GM19035 (cell line): Measurements from ENCODE around the gene FGR.
"Not testable (repeated sequence)": the region's sequence is repeated elsewhere in the genome, so short reads cannot be mapped to it uniquely, and the experiment has no call there.

Experiments
- ATAC-seq: cut with Tn5 transposase; IDR thresholded peaks from one replicate; pipeline ENCODE4 v1.9.1; 2021; ENCODE audit not compliant: unreplicated experiment

FGR gene

GRCh38 chr1:27635396-27636142, 584 bp upstream of the FGR start:
- ATAC-seq = no peak

DNA sequence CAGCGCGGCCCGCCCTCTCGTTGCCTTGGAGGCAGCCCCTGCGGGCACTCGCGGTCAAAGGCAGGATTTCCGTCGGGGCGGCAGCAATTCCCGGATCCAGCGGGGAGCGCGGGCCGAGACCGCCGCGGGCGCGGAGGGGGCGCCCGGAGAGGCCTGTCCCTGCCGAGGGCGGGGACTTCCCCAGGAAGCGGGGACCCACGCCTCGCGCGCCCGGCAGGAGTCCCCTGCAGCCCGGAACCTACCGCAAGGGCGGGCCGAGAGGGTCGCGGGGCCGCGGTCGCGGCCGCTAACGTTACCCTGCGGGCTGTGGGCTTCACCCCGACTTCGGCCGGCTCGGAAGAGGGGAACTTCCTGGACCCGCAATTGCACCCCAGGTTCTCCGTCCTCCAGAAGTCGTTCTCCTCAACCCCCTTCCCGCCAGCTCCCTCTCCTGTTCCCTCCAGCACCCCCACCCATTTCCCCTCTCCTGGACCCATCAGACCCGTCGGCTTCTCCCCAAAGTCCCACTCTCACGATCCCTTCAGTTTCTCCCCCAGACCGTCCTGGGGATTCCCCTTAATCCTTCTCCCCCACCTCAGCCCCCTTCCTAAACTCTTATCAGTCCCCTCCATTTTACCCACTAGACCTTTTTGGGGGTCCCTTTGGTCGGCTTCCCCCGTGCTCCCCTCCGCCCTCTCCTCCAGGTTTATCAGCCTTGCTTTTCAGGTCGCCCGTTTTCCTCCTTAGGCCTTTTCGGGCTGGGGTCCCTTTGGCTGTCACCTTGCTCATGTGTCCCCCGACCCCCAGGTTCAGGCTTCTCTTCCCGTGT, 604 bp downstream of the FGR start:
- ATAC-seq = no peak

DNA sequence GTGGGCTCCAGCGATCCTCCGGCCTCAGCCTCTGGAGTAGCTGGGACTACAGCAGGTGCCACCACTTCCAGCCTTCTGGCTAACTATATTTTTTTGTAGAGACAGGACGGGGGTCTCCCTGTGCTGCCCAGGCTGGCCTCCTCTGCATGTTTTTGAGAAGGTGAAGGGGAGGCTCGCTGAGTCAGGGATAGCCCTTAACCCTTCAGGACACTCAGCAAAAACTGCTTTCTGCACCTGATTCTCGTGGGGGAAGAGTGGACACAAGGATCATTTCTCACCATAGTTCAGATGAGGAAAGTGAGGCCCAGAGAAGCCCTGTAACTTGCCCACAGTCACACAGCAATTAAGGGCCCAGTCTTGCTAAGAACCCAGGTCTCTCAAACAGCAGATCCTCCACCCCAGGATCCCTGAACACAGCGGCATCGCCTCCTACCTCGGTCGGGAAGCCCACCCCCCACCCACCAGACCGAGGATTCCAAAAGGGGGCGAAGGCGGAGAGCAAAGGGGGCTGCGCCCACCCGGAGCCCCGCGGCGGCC, 1.3 kb downstream of the FGR start:
- no peak for ATAC-seq

- no peak for ATAC-seq
Observed at GRCh38 chr1:27633298-27633610, 1.7 kb downstream of the FGR start.

DNA sequence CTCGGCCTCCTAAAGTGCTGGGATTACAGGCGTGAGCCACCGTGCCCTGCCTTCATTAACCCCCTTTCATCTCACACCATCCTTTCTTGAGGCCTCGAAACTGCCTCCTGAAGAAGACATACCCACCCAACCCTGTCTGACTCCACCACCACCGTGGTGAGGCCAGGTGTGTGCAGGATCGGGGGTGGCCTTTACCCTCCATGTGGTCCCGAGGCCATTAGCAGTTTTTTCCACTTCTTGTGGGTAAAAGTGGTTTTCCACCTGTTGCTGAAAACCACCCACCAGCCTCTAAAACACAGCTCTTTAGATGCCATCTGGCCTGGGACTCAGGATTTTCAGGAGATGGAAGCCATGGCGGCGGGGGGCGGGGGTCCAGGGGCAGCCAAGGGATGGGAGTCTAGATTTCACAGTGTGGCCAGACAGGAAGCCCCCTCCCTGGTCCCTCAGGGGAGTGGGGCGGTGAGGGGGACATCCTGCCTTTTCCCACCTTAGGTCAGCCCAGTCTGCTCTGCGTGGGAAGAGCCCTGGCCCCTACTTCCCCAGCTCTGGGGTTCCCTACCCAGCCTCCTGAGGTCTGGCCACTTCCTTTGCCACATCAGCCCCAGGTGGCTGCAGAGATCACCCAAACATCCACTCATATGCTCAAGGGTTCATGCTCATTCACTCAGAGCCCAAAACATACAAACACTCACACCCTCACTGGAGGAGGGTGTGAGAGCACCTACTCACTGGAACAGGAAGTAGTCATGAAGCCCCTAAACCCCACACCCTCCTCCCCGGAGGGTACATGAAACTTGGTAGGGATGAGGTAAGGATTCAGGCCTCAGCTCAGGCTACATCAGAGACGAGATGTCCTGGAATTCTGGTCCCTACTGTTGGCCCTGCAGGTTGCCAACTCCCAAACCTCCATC, 2.3 kb downstream of the FGR start:
- ATAC-seq = peak; percentile 34

GRCh38 chr1:27630859-27631491, 4.0 kb downstream of the FGR start:
- ATAC-seq = no peak

DNA sequence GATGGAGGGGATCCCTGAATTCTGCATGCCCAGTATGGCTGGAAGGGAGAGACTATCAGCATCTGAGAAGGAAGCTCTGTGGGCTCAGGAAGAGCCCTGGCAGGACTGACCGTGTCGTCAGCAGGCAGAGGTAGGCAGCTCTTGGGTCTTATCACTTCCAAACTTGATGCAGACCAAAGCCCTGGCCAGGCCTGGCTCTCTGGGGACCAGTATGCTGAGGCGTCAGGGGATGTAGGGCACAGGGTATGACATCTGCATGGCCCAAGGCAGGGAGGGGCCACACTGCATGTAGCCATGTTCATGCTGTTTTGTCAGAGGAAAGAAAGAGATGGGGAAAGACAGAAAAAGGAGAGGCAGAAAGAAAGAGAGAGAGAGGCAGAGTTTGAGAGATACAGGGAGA, 6.3 kb downstream of the FGR start:
- ATAC-seq = no peak

DNA sequence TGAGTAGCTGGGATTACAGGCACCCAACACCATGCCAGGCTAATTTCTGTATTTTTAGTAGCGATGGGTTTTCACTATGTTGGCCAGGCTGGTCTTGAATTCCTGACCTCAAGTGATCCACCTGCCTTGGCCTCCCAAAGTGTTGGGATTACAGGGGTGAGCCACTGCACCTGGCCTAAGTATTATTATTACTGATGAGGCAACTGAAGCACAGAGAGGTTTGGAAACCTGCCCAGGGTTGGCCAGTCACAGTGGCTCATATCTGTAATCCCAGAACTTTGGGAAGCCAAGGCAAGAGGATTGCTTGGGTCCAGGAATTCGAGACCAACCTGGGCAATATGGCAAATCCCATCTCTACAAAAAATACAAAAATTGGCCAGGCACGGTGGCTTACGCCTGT, 7.3 kb downstream of the FGR start:
- not testable (repeated sequence) for ATAC-seq

- ATAC-seq = no peak
Observed at GRCh38 chr1:27627061-27627460, 7.9 kb downstream of the FGR start.

GRCh38 chr1:27626031-27626935, 8.7 kb downstream of the FGR start:
- no peak for ATAC-seq

GRCh38 chr1:27624467-27625178, 10.4 kb downstream of the FGR start:
- ATAC-seq = no peak

DNA sequence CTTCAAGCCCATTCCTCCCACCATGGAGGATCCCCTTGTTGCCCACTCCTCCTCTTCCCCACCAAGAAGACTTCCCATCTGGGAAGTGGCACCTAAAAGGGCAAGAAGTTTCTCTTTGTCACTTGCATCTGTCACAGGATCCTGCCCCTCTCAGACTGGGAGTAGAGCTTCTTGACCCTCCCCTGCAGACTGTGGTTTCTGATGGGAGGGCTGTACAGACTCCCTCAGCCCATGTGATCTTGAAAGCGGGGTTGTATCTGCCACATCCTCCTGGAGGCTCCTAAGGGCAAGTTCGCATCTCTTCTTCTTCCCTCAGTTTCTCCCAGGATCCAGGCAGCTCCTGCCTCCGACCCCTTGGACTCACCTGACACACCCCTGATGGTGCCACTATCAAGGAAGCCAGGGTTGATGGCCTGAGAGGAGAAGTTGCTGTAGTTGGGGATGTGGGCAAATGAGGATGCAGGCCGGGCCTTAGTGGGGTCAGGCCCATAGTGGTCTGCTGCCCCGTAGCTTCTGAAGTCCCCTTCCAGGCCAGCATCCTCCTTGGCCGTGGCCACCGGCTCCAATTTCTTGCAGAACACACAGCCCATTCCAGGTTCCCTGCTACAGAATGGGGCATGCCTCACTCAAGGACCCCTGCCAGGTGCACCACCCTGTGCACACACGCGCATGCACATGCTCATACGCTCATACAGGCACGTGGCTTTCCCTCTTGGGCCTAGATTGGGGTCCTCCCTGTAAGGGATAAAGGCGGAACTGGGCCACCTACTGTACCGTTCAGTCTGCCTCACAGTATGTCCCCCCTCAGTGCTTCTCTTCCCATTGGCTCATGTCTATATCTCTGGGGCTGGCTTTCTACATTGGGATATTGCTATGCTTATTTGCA, 11.4 kb downstream of the FGR start:
- ATAC-seq = no peak

GRCh38 chr1:27622828-27623227, 12.2 kb downstream of the FGR start:
- ATAC-seq = no peak

DNA sequence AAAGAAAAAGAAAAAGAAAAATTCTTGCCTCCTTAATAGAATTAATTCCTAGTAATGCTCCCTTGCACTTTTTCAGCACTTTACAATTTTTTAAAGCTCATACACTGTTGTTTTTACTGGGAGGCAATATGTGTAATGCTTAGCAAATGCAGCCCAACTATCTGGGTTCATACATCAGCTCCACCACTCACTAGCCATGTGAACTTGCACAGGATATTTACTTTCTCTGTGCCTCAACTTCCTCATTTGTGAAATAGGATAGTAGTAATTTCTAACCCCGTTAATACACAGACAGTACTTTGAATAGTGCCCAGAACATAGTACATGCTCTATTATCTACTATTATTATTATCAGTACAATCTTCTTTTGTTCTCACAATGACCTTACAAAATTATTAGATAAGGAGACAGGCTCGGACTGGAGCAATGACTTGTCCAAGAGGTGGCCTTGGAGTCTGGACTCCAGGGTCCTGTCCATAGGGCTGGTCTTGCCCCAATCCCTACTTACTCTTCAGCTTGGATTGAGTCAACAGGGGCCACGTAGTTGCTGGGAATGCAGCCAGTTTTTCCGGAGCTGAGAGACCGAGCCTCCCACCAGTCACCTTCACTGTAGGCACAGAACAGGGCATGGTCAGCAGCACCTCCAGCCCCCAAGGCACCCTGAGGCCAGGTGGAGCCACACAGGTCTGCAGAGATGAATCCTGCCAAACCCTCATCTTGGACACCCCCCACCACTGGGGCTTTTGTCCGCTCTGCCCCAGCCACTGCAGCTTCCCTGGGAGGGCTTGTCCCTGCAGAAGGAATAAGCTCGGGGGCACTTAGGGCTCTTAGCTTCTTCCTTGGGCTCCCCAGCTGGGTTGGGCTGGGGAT, 13.7 kb downstream of the FGR start:
- ATAC-seq = no peak

DNA sequence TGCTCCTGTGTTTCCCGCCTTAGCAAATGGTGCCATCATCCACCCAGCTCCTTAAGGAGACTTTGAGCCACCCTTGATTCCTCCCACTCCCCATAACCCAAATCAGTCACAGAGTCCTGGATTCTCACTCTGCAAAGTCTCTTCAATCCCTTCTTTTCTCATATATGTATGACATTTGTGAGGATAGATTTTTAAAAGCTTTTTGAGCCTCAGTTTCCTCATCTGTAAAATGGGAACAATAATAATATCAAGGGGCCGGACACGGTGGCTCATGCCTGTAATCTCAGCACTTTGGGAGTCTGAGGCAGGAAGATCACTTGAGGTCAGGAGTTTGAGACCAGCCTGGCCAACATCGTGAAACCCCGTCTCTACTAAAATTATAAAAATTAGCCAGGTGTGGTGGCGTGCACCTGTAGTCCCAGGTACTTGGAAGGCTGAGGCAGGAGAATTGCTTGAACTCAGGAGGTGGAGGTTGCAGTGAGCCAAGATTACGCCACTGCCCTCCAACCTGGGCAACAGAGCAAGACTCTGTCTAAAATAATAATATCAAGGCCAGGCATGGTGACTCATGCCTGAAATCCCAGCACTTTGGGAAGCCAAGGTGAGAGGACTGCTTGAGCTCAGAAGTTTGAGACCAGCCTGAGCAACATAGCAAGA, 15.1 kb downstream of the FGR start:
- not testable (repeated sequence) for ATAC-seq

DNA sequence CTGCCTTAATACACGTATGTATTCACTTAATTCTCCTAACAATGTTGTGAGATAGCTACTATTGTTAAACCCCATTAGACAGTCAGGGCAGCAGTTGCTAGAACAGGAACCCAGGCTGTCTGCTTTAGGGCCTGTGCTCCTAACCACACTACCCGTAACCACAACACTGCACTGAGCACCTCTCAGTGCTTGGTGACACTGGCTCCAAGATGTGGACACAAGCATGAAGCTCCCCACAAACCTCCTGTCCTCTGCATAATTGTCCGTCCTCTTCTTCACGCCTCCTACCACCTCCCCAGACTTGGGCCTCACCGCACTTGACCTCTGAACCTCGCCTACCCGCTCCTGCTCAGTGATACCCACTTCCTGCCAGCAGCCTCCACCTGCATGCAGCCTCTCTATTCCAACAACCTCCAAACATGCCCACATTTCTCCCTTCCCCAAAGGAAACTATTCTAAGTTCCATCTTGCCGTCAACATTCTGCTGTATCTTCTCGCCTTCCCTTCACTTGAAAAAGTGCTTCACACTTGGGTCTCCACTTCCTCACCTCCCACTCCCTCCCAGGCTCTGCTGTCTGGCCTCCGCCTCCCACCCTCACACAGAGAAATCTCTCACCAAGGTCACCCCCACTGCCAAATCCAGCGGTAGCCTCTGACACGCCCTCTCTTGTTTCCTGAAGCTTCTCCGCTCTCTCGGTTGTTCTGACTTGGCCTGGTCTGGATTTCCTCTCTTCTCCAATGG, 16.5 kb downstream of the FGR start:
- ATAC-seq = no peak
